GM19468 (cell line): ENCODE data around the gene TRAPPC3L.

Source experiments
- ATAC-seq: cut with Tn5 transposase; IDR thresholded peaks from one replicate; pipeline ENCODE4 v1.9.1; 2021; ENCODE audit warnings: mild to moderate bottlenecking, moderate library complexity, moderate number of reproducible peaks; ENCODE audit not compliant: unreplicated experiment; ENCODE audit errors: extremely low read depth

TRAPPC3L gene

GRCh38 chr6:116561377-116562018 lies 16.0 kb upstream of the TRAPPC3L start:
- no peak for ATAC-seq

- no peak for ATAC-seq
These were observed 14.6 kb upstream of the TRAPPC3L start for GRCh38 chr6:116560130-116560529.

- no peak for ATAC-seq
These were observed 12.4 kb upstream of the TRAPPC3L start for GRCh38 chr6:116557893-116558292.

GRCh38 chr6:116556814-116557415 lies 11.4 kb upstream of the TRAPPC3L start:
- no peak for ATAC-seq

DNA sequence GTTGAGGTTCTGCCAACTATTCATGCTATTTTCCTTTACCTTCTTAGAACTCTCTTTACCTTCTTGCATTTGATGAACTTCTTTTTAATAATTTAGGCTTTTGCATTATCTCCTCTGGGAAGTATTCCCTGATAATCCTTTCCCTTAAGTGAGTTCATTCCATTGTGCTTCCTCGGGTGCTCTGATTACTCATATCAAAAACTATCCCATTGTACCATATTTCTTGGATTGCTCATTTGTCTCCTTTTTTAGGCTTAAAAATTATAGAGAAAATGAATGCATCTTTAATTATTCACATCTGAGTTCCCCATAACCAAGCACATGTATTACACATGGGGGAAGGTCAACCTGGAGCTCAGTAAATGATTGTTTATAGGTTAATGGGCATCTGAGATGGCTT lies 10.6 kb upstream of the TRAPPC3L start:
- no peak for ATAC-seq

GRCh38 chr6:116553451-116553850 lies 8.0 kb upstream of the TRAPPC3L start, which contains the start of gene CALHM4:
CALHM4 (plus strand) TSS chr6:116553751; CDS start chr6:116553794, 43 bp downstream.
- ATAC-seq: no peak

GRCh38 chr6:116550796-116551195 lies 5.3 kb upstream of the TRAPPC3L start:
- ATAC-seq: no peak

DNA sequence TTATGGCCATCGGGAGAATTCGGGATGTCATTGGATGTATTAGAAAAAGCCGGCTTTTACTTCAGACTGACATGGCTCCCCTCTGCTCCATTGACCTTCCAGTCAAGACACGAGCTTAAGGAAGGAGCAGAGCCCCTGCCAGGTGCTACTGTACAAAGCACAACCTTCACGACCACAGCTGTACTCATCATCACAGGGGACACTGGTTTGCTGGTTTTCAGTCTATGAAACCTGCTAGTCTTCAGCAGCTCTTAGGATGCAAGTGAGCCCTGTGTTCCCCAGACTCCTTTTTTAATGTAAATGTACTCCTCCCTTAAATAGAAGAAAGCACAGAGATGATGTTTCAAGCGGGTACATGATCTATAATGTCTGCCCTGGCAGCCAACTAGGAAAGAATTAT lies 1.9 kb upstream of the TRAPPC3L start:
- ATAC-seq: no peak

DNA sequence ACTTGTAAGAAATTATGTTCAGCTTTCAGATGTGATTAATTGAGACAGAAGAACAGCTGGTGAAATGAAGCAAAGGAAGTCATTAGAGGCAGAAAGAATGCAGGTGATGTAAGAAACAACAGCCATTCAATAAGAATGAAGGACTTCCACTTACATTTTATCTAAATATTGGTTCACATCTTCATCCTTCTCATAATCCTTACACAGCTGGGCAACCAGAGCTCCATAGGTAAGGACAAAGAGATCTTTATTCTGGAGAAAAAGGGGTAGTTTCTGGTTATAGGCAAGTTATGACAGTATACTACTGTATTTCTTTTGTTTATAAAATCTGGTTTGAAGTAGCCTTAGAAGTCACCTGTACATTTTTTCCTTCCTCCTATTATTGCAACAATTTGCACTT lies 2.3 kb downstream of the TRAPPC3L start:
- ATAC-seq: no peak

DNA sequence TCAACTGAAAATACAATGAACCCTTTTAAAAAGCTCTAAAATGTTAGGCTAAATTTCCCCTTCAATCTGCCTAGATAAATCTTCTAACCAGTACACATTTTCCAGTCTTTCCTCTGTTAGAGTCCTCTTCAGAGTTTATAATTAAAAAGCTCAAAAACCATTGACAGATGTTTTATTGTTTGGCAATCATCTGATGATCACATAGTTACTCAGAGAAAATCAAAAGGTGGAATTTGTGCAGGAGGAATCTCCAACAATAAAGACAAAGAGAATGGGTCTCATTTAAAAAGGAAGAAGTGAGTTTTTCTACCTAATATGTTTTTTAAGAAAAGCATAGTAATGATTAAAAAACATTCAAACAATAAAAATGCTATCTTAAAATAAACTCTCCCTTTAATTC lies 3.1 kb downstream of the TRAPPC3L start:
- no peak for ATAC-seq

DNA sequence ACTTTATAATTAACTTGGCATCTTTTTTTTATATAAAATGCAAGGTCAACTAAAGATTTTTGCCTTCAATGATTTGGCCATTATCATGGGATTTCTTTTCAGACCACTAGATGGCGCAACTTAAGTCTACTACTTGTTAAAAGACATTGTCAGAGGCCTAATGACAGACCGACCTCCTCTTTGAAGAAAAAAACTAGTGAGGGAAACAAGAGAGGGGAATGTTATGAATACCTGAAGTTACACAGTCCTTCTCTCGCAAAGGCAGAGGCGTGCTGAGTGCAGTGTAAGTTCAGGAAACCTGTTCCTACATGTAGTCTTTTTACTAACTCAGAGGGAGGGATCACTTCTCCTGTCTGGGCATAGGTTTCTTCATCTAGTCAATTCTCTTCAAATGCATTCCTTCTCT lies 9.3 kb downstream of the TRAPPC3L start:
- no peak for ATAC-seq

DNA sequence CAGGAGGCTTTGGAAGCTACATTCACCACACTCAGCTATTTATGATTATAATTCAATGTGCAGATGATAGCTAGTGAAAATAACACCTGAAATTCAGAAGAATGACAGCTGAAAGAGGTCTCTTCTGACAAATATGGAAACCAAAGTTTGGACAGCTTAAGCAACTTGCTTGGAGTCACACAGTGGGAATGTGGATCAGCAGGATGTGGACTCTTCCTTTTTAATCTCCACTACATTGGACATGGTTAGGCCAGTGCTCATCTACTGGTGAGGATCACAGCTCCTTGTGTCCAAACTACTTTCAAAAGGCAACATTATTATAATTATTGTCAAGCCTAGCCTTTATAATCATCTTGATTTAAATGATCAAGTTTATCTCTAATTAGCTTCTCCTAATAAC lies 10.4 kb downstream of the TRAPPC3L start:
- ATAC-seq: no peak

- no peak for ATAC-seq
These were observed 12.1 kb downstream of the TRAPPC3L start for GRCh38 chr6:116533233-116533957.

GRCh38 chr6:116531675-116532570 lies 13.6 kb downstream of the TRAPPC3L start:
- ATAC-seq: no peak

DNA sequence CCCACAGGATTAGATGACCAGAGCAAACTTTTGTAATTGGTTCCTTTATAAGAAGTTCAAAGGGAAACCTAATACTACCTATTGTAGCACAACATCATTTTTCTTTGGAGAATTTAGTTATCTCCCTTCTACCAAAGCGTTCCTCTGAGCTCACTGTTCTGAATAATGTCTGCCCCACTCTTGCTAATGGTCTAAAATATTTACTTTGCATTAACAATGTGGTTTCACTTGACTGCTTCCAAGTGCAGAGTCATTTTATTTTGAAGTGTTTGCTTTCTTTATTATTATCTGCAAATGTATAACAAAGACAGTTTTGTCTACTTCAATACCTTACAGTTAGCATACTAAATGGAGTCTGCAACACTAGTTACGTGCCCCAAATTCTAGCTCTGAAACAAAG lies 15.0 kb downstream of the TRAPPC3L start:
- no peak for ATAC-seq

GRCh38 chr6:116529466-116530290 lies 15.8 kb downstream of the TRAPPC3L start:
- ATAC-seq: no peak

DNA sequence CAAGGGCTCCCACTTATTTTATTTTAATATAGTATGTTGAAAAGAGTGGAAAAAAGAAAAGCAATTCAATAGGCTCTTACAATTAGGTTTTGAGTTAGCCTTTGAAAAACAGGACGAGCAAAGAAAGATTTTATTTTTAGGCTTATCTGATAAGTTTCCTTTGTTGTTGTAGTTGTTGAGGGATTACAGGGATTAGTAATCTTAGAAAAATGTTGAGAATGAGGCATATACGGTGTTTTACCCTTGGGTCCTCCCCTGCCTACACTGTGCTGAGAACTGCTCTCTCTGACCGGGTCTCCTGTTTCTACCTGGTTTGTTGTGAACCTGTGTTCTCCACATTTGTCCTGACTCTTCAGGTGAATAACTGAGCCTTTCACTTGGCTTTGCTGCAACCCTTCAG lies 16.7 kb downstream of the TRAPPC3L start:
- ATAC-seq: no peak

- no peak for ATAC-seq
These were observed 17.4 kb downstream of the TRAPPC3L start for GRCh38 chr6:116528133-116528532.

GRCh38 chr6:116524236-116524635 lies 21.2 kb downstream of the TRAPPC3L start:
- no peak for ATAC-seq

- ATAC-seq: no peak
These were observed 22.6 kb downstream of the TRAPPC3L start for GRCh38 chr6:116522896-116523295.
